K562 (cell line): ENCODE measurements around the gene ETDC. TPM values are rescaled to one million over a fixed set of nuclear protein-coding genes. Genes with fewer than 3 reads are reported as not detected.

Source experiments
- ATAC-seq: fragments of 200-7000 bp; cut with Tn5 transposase; 3 replicates; pipeline ENCODE4 v1.9.1; 2020; ENCODE audit warnings: moderate library complexity
- BruUV-seq: library from RNA; stranded (reverse); fragments of 400-500 nt; replicated peaks from 2 replicates; lab custom pipeline; 2021; lab: Mats Ljungman, UMichigan
- CTCF ChIA-PET: fragments of 300-600 bp; formaldehyde crosslinking; extraction: SDS; loops from one replicate; lab custom pipeline; 2021; ENCODE audit warnings: low intra/inter-chr PET ratio; lab: Yijun Ruan, JAX
- POLR2A ChIA-PET: fragments of 300-600, 350-650 bp; sonication (Branson Sonifier 250); formaldehyde crosslinking; extraction: SDS; loops from one replicate; lab custom pipeline; 2021; ENCODE audit warnings: antibody characterized with exemption, inconsistent platforms; lab: Yijun Ruan, JAX
- DNase-seq, 4 experiments: peaks; one replicate each; pipeline versions ENCODE4 v3.0.0 to v3.0.0-alpha.2; 2011 to 2018; ENCODE audit warnings: low spot score in 3 of 4, mixed read lengths in 3 of 4; ENCODE audit errors: extremely low read depth in 1 of 4
- FAIRE-seq: peaks from 2 replicates; lab custom pipeline; 2011; peaks lifted over from hg19 to GRCh38; lab: Jason Lieb, UNC
- H2AFZ ChIP-seq: 2 replicates; pipeline ENCODE4 v1.6.0; 2011; ENCODE audit warnings: low read depth, low read length, control low read depth, inconsistent platforms
- H3K27ac ChIP-seq: fragments of 200-600 bp; 3 replicates; pipeline ENCODE4 v1.8.0; 2011; ENCODE audit warnings: low read depth, mild to moderate bottlenecking, control low read depth, inconsistent platforms, low read length, moderate library complexity, mixed read lengths; ENCODE audit errors: extremely low read depth
- H3K27me3 ChIP-seq, 2 experiments: fragments of 300-600 bp in 1 of 2; 2 replicates in 1 of 2; 3 replicates in 1 of 2; pipeline versions ENCODE4 v1.6.0 to v1.8.0; 2011; ENCODE audit warnings: inconsistent platforms in 2 of 2, low read length in 2 of 2, mild to moderate bottlenecking in 1 of 2, mixed read lengths in 1 of 2, moderate library complexity in 1 of 2; ENCODE audit not compliant: control insufficient read depth in 2 of 2, insufficient read depth in 2 of 2
- H3K36me3 ChIP-seq: fragments of 300-600 bp; 3 replicates; pipeline ENCODE4 v1.8.0; 2011; ENCODE audit warnings: mild to moderate bottlenecking, low read length, inconsistent platforms; ENCODE audit not compliant: control insufficient read depth, insufficient read depth
- H3K4me1 ChIP-seq, 2 experiments: fragments of 200-600 bp in 1 of 2; replicated peaks in 1 of 2; 2 replicates in 1 of 2; 3 replicates in 1 of 2; pipeline versions ENCODE4 v1.5.1 to v1.8.0; 2011; ENCODE audit warnings: inconsistent platforms in 2 of 2, low read length in 2 of 2, mild to moderate bottlenecking in 1 of 2, mixed read lengths in 1 of 2, moderate library complexity in 1 of 2; ENCODE audit not compliant: control insufficient read depth in 2 of 2, insufficient read depth in 2 of 2
- H3K4me2 ChIP-seq: 2 replicates; pipeline ENCODE4 v1.6.1; 2011; ENCODE audit warnings: low read length, control low read depth, inconsistent platforms, mixed read lengths; ENCODE audit not compliant: insufficient read depth
- H3K4me3 ChIP-seq: fragments of 200-600 bp; sonication (generic), shearing (Covaris generic); 2 replicates; pipeline ENCODE4 v1.5.1; 2016; ENCODE audit warnings: control low read depth, inconsistent platforms
- H3K79me2 ChIP-seq: fragments of 200-600 bp; 3 replicates; pipeline ENCODE4 v1.8.0; 2011; ENCODE audit warnings: low read length, inconsistent platforms; ENCODE audit not compliant: control insufficient read depth, insufficient read depth
- H3K9ac ChIP-seq, 2 experiments: 2 replicates each; pipeline versions ENCODE4 v1.6.0 to v1.6.1; 2011; ENCODE audit warnings: low read depth in 2 of 2, low read length in 2 of 2, control low read depth in 1 of 2, inconsistent platforms in 1 of 2, mild to moderate bottlenecking in 1 of 2, mixed read lengths in 1 of 2; ENCODE audit not compliant: insufficient read depth in 1 of 2
- H3K9me1 ChIP-seq: one replicate; pipeline ENCODE4 v1.6.0; 2011; ENCODE audit warnings: inconsistent platforms, mild to moderate bottlenecking, low read length, moderate library complexity; ENCODE audit not compliant: control insufficient read depth, insufficient read depth
- H3K9me3 ChIP-seq: replicated peaks from 2 replicates; pipeline ENCODE4 v1.5.1; 2011; ENCODE audit warnings: low read depth, low read length, inconsistent platforms; ENCODE audit not compliant: control insufficient read depth, insufficient read depth
- H4K20me1 ChIP-seq: replicated peaks from 2 replicates; pipeline ENCODE4 v1.6.1; 2011; ENCODE audit warnings: low read length, inconsistent platforms, mixed read lengths; ENCODE audit not compliant: control insufficient read depth, insufficient read depth
- ATF3 ChIP-seq, 2 experiments: fragments of 450-650 bp in 1 of 2; sonication (generic) in 1 of 2; formaldehyde crosslinking in 1 of 2; IDR thresholded peaks in 1 of 2; conservative IDR thresholded peaks in 1 of 2; 2 replicates each; pipeline versions ENCODE4 v1.6.1 to v1.8.1; 2016 to 2023; ENCODE audit warnings: mild to moderate bottlenecking in 2 of 2, moderate library complexity in 2 of 2, inconsistent platforms in 1 of 2, missing genetic modification reagents in 1 of 2
- ELF1 ChIP-seq: fragments of 200-800 bp; sonication (Bioruptor generic); IDR thresholded peaks from 2 replicates; pipeline ENCODE4 v1.6.1; 2016; ENCODE audit warnings: missing genetic modification characterization, missing compliant biosample characterization
- ESRRA ChIP-seq: fragments of 450-650 bp; IDR thresholded peaks from 2 replicates; pipeline ENCODE4 v1.6.1; 2014; ENCODE audit warnings: low read depth, mild to moderate bottlenecking, moderate library complexity, borderline replicate concordance
- NFIC ChIP-seq: fragments of 450-650 bp; IDR thresholded peaks from 2 replicates; pipeline ENCODE4 v1.6.1; 2017; ENCODE audit warnings: mild to moderate bottlenecking, inconsistent platforms
- ZFX ChIP-seq: sonication (generic); formaldehyde crosslinking; IDR thresholded peaks from 2 replicates; pipeline ENCODE4 v1.8.0; 2022; ENCODE audit warnings: mild to moderate bottlenecking, missing genetic modification reagents, moderate library complexity
- ZNF395 ChIP-seq: fragments of 200-800 bp; sonication (Bioruptor generic); IDR thresholded peaks from 2 replicates; pipeline ENCODE4 v1.6.1; 2017; ENCODE audit warnings: missing genetic modification characterization, missing compliant biosample characterization
- ZSCAN29 ChIP-seq: fragments of 450-650 bp; IDR thresholded peaks from 2 replicates; pipeline ENCODE4 v1.6.1; 2017
- WGBS: fragments of 100-300 bp; shearing (Covaris generic); methylation state at CpG from one replicate; pipeline ENCODE4 v1.1.6; 2016; ENCODE audit warnings: low coverage, mixed read lengths; ENCODE audit not compliant: insufficient coverage; ENCODE audit errors: missing lambda C conversion rate; 5-methylcytosine and 5-hydroxymethylcytosine counted together
- in situ Hi-C: fragments of 300-500 bp; cut with MboI; formaldehyde crosslinking; loops from 4 replicates; pipeline ENCODE4 v1.15.0; 2018; ENCODE audit warnings: inconsistent platforms, mixed read lengths
- intact Hi-C: fragments of 100-400 bp; cut with micrococcal nuclease; formaldehyde crosslinking; loops from 2 replicates; pipeline ENCODE4 v1.14.2; 2022
- polyA plus RNA-seq, 8 experiments: library from polyadenylated mRNA; depleted of rRNA in 4 of 8; stranded (reverse) in 5 of 8; unstranded in 3 of 8; fragments of >200 nt; fragmentation: Nextera tagmentation in 2 of 8; fragmentation: Illumina TruSeq in 1 of 8; extraction: Ambion mirVana in 2 of 8; extraction: Trizol in 1 of 8; gene quantifications; 2 replicates each; pipeline versions ENCODE4 v1.2.1 to v1.2.3, GENCODE V29; 2011 to 2014; ENCODE audit warnings: inconsistent platforms in 1 of 8, missing spikeins in 1 of 8
- total RNA-seq, 7 experiments: library from RNA; depleted of rRNA in 6 of 7; stranded (reverse); fragments of >200 nt in 6 of 7; fragmentation: Illumina TruSeq in 2 of 7; extraction: Trizol in 2 of 7; gene quantifications; 2 replicates each; pipeline versions ENCODE4 v1.2.1 to v1.2.3, GENCODE V29; 2011 to 2021; ENCODE audit warnings: low replicate concordance in 1 of 7

Gene ETDC
- total and polyA plus RNA-seq, 9 of the 15 experiments (the other 6 are each of a cell fraction or from before 2014, with no cell fraction given), result not detected

- intact Hi-C loops (no loop called here), in situ Hi-C loops (no loop called here)
- H3K4me1 ChIP-seq, result peaks cover 12 to 26% of the 10 kb centered on the region in 2 experiments
- TSS peak; percentile 51 for BruUV-seq
- no peaks in the 10 kb centered on the region for H3K9me3 ChIP-seq
- peak overlapping the region; percentile 72 for H3K27ac ChIP-seq
- no peaks in the 10 kb centered on the region for H4K20me1 ChIP-seq
- 10% methylated on average over 18 of the region's 18 CpGs for WGBS
- no peaks in the 10 kb centered on the region for H3K27me3 ChIP-seq
- ChIA-PET POLR2A (no interaction called here), CTCF (no interaction called here)
- peaks cover 12% of the 10 kb centered on the region; the same call in 1 of the 3 replicates for H3K36me3 ChIP-seq
- DNase-seq, result peak in 1 of 4 experiments; percentile 28
- H3K79me2 ChIP-seq, result peaks cover 33% of the 10 kb centered on the region
- peak overlapping the region; percentile 54 for H3K4me3 ChIP-seq
- peak overlapping the region; percentile 78 to 89 for H3K9ac ChIP-seq
- H3K9me1 ChIP-seq, result no peaks in the 10 kb centered on the region
- no peak for FAIRE-seq
- no peak for ATAC-seq
- peak overlapping the region; percentile 84 for H3K4me2 ChIP-seq
- TF ChIP-seq ZSCAN29 (peak; percentile 68; the same call in 1 of the 2 replicates), ATF3 (IDR thresholded peaks at IDR 0.05) (no peak), ATF3 (CRISPR knock-in tag; conservative IDR thresholded peaks at IDR 0.05) (no peak), ZNF395 (CRISPR knock-in tag) (0 out of 2 replicates have a peak, but pooled peaks have one; percentile 28), ELF1 (tag) (0 out of 2 replicates have a peak, but pooled peaks have one; percentile 2), NFIC (peak; percentile 66), ZFX (CRISPR knock-in tag) (peak; percentile 28; the same call in 1 of the 2 replicates), ESRRA (no peak)
- TF ChIP-seq, all 486 proteins: peak for 5
- H2AFZ ChIP-seq, result peak overlapping the region; percentile 97
These were observed 35.9 kb downstream of the ETDC start for GRCh38 chrX:135345107-135345589.
